GM21825 (cell line): ENCODE measurements around the gene ADNP2.

Source experiments
- ATAC-seq: cut with Tn5 transposase; IDR thresholded peaks from one replicate; pipeline ENCODE4 v1.9.1; 2021; ENCODE audit warnings: mild to moderate bottlenecking, moderate library complexity; ENCODE audit not compliant: unreplicated experiment

The ADNP2 gene

DNA sequence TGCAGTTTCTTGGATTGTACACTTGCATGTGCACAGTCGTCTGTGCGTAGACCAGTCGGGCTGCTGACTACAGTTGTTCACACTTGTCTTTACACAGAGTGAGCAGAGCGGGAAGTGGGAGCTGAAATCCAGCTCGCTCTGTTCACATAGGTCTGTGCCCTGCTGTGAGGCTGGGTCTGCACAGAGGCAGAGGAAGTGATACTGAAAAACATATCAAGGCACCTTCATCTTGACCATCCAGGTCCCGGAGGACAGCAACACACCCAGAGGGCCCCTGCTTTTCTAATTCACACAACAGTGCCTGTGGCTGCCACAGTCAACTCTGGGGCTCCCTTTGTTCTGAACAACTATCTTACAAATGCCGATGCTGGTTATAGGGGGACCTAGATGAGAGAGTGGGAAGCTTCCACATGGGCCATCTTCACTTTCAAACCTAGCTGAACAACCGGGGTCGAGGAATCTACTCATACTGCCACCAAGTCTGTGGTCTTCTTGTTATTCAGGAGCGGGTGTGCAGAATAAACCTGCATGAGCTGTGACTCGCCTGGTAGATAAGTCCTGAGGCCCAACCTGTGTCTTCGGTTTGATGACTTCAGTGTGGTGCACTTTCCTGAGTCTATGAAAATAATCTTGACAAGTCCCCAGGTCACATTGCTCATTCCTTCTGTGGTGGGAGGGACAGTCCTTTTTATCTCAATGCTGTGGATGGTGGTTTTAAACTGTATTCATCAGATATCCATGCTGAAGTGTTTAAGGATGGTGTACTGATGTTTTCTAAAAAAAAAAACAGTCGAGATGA lies 3.5 kb upstream of the ADNP2 start:
- no peak for ATAC-seq

DNA sequence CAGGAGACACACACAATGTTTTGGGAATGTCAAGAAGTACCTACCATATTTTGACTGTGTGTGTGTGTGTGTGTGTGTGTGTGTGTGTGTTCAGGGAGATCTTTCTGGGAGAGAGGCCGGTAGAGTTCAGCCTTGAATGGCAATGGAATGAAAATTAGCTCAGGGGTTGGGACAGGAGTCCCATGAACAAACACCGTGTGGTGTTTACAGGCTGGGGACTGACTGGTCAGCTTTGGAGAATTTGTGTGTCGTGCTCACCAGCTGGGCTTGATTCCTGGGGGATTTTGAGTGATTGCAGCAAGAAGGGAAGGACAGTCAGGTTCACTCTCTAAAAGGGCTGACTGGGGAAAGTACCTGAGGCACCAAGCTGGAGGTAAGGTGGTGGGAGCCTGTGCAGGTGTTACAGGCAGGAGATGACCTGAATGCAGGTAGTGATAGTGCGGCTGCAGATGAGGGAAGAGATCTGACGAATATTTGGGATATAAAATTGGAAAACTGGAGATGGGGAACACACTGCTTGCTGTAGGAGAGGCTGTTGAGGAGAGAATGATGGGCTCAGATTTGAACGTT lies 2.5 kb upstream of the ADNP2 start:
- no peak for ATAC-seq

DNA sequence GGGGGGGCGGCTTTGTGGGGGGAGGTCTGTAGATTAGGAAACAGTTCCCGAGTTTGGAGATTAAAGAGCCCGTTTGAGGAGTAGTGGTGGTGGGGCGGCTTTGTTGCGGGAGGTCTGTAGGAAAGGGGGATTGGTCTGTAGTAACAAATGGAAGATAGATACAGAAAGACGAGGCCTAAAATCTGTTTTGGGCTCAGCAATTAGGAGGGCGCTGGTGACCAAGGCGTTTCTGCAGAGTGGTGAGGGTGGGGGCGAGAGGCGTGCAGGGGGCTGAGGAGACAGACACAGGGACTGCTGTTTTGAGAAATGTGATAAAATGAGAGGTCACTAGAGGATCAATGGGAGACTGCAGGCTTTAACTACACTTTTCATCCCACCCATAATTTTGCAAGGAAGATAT lies 1.6 kb upstream of the ADNP2 start:
- no peak for ATAC-seq

GRCh38 chr18:80108121-80108536 lies 933 bp upstream of the ADNP2 start:
- no peak for ATAC-seq

DNA sequence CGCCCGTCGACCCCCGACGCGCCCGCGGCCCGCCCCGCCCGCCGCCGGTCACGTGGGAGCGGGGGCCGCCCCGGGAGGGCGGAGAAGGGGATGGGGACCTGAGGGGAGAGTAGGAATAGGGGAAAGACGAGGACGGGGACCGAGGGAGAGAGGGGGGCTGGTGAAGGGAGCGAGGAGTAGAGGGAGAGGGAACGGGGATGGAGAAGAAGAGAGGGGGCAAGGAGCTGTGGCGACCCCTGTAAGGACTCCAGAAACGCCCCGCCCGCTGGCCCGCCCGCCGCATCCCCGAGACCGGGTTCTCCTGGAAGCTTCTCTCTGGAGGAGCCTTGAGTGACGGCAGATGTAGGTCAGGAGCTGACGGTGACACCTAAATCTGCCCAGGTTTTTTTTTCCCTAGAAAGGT lies 615 bp downstream of the ADNP2 start:
- ATAC-seq: peak; percentile 34

DNA sequence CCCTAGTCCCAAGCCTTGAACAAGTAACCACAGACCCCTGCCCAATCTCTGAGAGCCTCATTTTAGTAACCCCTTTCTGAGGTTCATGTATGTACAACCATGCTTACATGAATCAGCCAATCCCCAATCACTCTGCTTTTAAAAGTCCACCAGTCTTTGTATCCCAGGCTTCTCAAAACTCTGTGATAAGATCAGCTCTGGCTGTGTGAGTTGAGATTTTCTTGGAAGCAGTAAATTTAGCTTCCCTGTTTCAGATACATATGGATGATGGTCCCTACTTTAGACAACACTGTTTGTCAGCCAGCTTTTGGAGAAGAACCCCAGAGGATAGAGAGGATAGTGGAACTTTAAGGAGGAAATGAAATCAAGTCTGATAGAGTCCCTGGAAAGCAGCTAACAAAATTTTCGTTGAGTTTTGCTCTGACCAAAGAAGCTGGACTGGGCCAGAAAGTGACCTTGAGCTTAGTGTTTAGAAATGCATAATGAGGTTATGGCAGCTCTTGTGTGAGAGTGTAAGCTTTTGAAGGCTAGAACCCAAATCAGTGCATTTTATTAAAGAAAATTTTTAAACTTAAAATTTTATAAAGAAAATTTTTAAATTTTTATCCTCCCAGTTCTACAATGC lies 3.7 kb downstream of the ADNP2 start:
- no peak for ATAC-seq

DNA sequence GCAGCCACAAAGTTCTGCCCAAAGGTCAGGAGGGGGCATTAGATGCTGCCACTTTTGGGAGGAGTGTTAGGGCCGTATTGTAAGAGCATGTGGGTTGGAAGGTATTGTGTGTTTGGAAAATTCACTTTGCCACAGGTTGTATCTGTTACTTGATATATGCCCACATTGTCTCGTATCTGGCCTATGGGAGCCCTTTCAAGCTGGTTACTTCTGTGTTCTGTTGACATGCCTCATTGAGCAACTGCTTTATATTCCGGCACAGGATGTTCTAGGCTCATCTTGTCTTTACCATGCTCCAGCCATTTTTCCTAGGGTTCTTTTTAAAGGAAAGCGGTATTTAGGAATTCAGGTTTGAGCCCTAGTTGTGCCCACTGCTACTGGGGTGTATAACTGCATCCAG lies 6.0 kb downstream of the ADNP2 start:
- no peak for ATAC-seq

DNA sequence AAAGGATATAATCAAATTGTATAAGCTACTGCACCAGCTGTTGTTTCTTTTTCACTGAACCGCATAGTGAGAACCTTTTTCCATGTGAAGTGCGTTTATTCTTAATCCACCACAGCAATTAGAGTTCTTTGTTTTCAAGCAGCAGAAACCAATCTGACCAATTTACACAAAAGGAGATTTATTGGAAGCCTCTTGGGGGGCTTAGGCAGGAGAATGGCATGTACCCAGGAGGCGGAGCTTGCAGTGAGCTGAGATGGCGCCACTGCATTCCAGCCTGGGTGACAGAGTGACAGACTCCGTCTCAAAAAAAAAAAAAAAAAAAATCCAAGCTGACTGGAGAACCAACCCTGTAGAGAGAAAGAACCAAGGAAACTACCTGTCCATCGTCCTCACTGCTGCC lies 10.0 kb downstream of the ADNP2 start:
- no peak for ATAC-seq

GRCh38 chr18:80120932-80121331 lies 11.9 kb downstream of the ADNP2 start:
- ATAC-seq: no peak

DNA sequence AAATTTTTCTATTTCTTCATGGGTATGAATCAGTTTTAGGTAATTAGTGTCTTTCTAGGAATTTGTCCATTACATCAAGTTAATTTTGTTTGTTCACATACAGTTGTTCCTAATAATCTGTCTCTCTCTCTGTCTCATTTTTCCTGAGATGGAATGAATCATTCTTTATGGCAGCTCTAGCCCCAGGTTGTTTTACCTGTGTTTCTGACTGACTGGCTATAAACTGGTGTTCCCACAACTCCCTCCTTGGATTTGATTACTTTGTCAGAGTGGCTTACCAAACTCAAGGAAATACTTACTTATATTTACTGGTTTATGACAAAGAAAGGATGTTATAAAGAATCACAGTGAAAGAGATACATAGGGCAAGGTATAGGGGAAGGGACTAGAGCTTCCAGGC lies 15.1 kb downstream of the ADNP2 start:
- ATAC-seq: no peak

GRCh38 chr18:80126797-80127196 lies 17.7 kb downstream of the ADNP2 start:
- no peak for ATAC-seq

DNA sequence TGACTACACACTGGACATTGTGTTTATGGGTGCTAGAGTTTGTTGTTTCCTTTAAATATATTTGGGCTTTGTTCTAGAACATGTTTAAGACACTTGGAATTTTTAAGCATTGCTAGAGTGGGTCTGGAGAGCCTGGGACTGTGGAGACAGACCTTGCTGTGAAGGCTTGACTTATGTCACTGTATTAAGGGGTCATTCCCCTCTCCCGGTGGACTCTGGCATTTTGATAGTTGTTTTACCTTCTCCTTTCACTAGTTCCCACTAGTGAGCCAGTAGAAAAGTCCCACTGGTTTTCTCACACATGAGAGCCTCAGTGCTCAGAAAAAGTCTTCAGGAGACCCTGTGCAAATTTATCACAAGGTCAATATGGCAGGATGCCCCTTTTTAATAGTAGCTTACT lies 18.6 kb downstream of the ADNP2 start:
- ATAC-seq: no peak

GRCh38 chr18:80129672-80130367 lies 20.8 kb downstream of the ADNP2 start:
- ATAC-seq: no peak

DNA sequence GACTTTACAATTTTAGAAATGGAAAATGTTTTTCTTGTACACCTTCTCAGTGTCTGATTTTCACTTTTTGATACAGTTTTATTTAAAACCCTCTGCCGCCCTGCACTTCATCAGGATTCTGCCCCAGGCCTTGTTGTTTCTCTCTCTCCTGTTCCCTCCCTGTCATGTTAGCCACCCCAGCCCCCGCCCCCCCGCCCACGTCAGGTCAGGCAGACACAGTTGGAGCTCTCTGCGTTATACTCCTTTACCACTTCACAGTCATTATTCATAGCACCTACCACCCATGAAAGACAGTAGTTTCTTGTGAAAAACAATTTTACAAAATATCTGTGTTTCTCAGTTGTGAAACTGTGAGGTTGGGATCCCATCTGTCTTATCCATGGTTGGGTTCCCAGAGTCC lies 21.5 kb downstream of the ADNP2 start:
- ATAC-seq: no peak

DNA sequence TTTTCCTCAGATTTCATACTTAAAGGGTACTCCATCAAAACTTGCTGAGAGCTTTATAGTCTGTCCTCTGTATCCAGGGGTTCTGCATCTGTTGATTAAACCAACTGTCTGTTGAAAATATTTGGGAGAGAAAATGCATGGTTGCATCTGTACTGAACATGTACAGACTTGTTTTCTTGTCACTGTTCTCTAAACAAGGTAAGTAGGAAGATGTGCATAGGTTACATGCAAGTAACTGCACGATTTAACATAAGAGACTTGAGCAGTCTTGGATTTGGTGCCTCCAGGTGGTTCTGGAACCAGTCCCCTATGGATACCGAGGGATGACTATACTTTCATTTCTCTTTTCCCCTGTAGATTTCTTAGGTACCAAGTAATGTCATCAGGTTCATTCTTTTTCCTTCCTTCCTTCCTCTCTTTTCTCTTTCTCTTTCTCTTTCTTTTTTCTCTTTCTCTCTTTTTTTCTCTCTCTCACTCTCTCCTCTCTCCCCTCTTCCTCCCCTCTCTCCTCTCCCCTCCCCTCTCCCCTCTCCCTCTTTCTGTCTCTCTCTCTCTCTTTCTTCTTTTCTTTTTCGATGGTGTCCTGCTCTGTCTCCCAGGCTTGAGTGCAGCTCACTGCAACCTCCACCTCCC lies 23.2 kb downstream of the ADNP2 start:
- ATAC-seq: no peak

- no peak for ATAC-seq
These were observed 24.1 kb downstream of the ADNP2 start for GRCh38 chr18:80133124-80133523.

DNA sequence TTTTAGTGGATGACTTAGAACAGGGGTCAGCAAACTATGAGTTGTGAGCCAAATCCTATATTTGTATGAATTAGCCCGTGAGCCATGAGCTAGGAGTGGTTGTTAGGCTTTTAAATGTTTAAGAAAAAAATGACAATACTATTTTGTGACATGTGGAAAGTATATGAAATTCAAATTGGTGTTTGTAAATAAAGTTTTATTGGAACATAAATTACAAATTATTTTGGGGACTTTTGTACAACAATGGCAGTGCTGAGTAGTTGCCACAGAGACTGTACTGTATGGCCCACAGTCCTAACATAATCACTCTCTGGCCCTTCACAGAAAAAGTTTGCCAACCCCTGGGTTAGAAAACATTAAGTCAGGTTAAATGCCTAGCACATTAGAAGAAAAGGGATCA lies 26.1 kb downstream of the ADNP2 start:
- ATAC-seq: no peak

DNA sequence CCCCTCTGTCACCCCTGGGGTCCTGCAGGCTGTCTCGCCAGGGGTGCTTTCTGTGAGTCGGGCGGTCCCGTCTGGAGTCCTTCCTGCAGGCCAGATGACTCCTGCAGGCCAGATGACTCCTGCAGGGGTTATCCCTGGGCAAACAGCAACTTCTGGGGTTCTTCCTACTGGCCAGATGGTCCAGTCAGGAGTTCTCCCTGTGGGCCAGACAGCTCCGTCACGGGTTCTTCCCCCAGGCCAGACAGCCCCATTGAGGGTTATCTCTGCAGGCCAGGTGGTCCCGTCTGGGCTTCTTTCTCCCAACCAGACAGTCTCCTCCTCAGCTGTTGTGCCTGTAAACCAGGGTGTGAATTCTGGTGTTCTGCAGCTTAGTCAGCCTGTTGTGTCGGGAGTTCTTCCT lies 27.6 kb downstream of the ADNP2 start:
- ATAC-seq: no peak

DNA sequence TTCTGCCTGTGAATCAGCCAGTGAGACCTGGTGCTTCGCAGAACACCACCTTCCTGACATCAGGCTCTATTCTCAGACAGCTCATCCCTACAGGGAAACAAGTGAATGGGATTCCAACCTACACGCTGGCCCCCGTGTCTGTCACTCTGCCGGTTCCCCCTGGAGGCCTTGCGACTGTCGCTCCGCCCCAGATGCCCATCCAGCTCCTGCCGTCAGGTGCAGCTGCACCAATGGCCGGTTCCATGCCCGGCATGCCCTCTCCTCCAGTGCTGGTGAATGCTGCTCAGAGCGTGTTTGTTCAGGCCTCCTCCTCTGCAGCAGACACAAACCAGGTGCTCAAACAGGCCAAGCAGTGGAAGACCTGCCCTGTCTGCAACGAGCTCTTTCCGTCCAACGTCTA lies 28.1 kb downstream of the ADNP2 start:
- ATAC-seq: no peak

GRCh38 chr18:80137976-80138375 lies 28.9 kb downstream of the ADNP2 start:
- no peak for ATAC-seq

- ATAC-seq: no peak
These were observed 31.5 kb downstream of the ADNP2 start for GRCh38 chr18:80140455-80140985.
